SK-N-SH (cell line): ENCODE measurements around the gene STX16. TPM values are rescaled to one million over a fixed set of nuclear protein-coding genes. Genes with fewer than 3 reads are reported as not detected.

ENCODE experiments used
- CTCF ChIA-PET: fragments of 300-600, 350-600 bp; formaldehyde crosslinking; extraction: SDS; loops from one replicate; lab custom pipeline; 2021; lab: Yijun Ruan, JAX
- POLR2A ChIA-PET: fragments of 350-600 bp; sonication (Branson Sonifier 250); formaldehyde crosslinking; extraction: SDS; loops from one replicate; lab custom pipeline; 2020; ENCODE audit warnings: antibody characterized with exemption, inconsistent platforms; lab: Yijun Ruan, JAX
- DNase-seq: peaks from one replicate; pipeline ENCODE4 v3.0.0; 2012
- H2AFZ ChIP-seq: fragments of 200-600 bp; sonication (generic); 2 replicates; pipeline ENCODE4 v1.8.1; 2016; ENCODE audit warnings: antibody characterized with exemption, mild to moderate bottlenecking, low read depth
- H3F3A ChIP-seq: fragments of 200-600 bp; sonication (generic); replicated peaks from 2 replicates; pipeline ENCODE3; 2016; ENCODE audit warnings: antibody characterized with exemption, mild to moderate bottlenecking; ENCODE audit not compliant: insufficient read depth
- H3K27ac ChIP-seq, 2 experiments: fragments of 200-500 bp in 1 of 2; fragments of 200-600 bp in 1 of 2; sonication (Bioruptor generic) in 1 of 2; sonication (generic), shearing (Covaris generic) in 1 of 2; 2 replicates each; pipeline versions ENCODE4 v1.5.1 to v1.6.1; 2014 to 2016; ENCODE audit warnings: low read depth in 2 of 2, inconsistent platforms in 1 of 2, low read length in 1 of 2, mild to moderate bottlenecking in 1 of 2, mixed read lengths in 1 of 2
- H3K27me3 ChIP-seq: fragments of 200-600 bp; sonication (generic), shearing (Covaris generic); 2 replicates; pipeline ENCODE4 v1.6.1; 2016; ENCODE audit warnings: mixed run types; ENCODE audit not compliant: insufficient read depth
- H3K36me3 ChIP-seq, 2 experiments: fragments of 200-500 bp in 1 of 2; fragments of 200-600 bp in 1 of 2; sonication (Bioruptor generic) in 1 of 2; sonication (generic) in 1 of 2; replicated peaks in 1 of 2; 2 replicates each; pipeline versions ENCODE3 to v1.5.1; 2014 to 2016; ENCODE audit warnings: low read length in 1 of 2, mild to moderate bottlenecking in 1 of 2; ENCODE audit not compliant: insufficient read depth in 2 of 2, control insufficient read depth in 1 of 2
- H3K4me1 ChIP-seq, 2 experiments: fragments of 200-500 bp in 1 of 2; fragments of 200-600 bp in 1 of 2; sonication (Bioruptor generic) in 1 of 2; sonication (generic), shearing (Covaris generic) in 1 of 2; 2 replicates each; pipeline versions ENCODE4 v1.5.1 to v1.6.1; 2014 to 2016; ENCODE audit warnings: low read depth in 1 of 2, low read length in 1 of 2, mixed run types in 1 of 2; ENCODE audit not compliant: insufficient read depth in 2 of 2, control insufficient read depth in 1 of 2
- H3K4me2 ChIP-seq: fragments of 200-600 bp; sonication (generic), shearing (Covaris generic); 2 replicates; pipeline ENCODE4 v1.6.1; 2017; ENCODE audit warnings: mixed run types
- H3K4me3 ChIP-seq, 2 experiments: fragments of 200-500 bp in 1 of 2; fragments of 200-600 bp in 1 of 2; sonication (Bioruptor generic) in 1 of 2; sonication (generic), shearing (Covaris generic) in 1 of 2; 2 replicates each; pipeline versions ENCODE4 v1.5.1 to v1.8.1; 2014 to 2016; ENCODE audit warnings: low read depth in 2 of 2, inconsistent platforms in 1 of 2, low read length in 1 of 2, mild to moderate bottlenecking in 1 of 2, mixed read lengths in 1 of 2, moderate library complexity in 1 of 2
- H3K79me2 ChIP-seq: fragments of 200-600 bp; sonication (generic); 2 replicates; pipeline ENCODE4 v1.8.1; 2017; ENCODE audit warnings: mild to moderate bottlenecking; ENCODE audit not compliant: insufficient read depth
- H3K9ac ChIP-seq: fragments of 200-600 bp; sonication (generic); 2 replicates; pipeline ENCODE4 v1.6.1; 2017; ENCODE audit warnings: mixed run types
- H3K9me2 ChIP-seq: fragments of 200-600 bp; sonication (generic); 2 replicates; pipeline ENCODE4 v1.6.1; 2017; ENCODE audit warnings: mixed run types
- H3K9me3 ChIP-seq: fragments of 200-600 bp; sonication (generic); 2 replicates; pipeline ENCODE4 v1.6.1; 2017; ENCODE audit warnings: mixed run types, mild to moderate bottlenecking, moderate library complexity
- H4K20me1 ChIP-seq: fragments of 200-600 bp; sonication (generic); 2 replicates; pipeline ENCODE4 v1.6.1; 2017; ENCODE audit warnings: mild to moderate bottlenecking, mixed run types; ENCODE audit not compliant: insufficient read depth
- EP300 ChIP-seq, 2 experiments: IDR thresholded peaks; 2 replicates each; pipeline versions ENCODE4 v1.4.0 to v1.6.1; 2012; ENCODE audit warnings: borderline replicate concordance in 1 of 2, low read depth in 1 of 2, low read length in 1 of 2
- EZH2phosphoT487 ChIP-seq: fragments of 200-600 bp; sonication (generic); IDR thresholded peaks from 2 replicates; pipeline ENCODE4 v1.6.1; 2017; ENCODE audit warnings: low read depth, mixed run types, mild to moderate bottlenecking, antibody characterized with exemption, moderate library complexity, borderline replicate concordance
- FOXM1 ChIP-seq: IDR thresholded peaks from 2 replicates; pipeline ENCODE4 v1.4.0; 2012; ENCODE audit warnings: low read depth, mild to moderate bottlenecking
- GATA2 ChIP-seq: sonication (generic); formaldehyde crosslinking; IDR thresholded peaks from 2 replicates; pipeline ENCODE4 v1.5.0; 2020; ENCODE audit warnings: mild to moderate bottlenecking, missing genetic modification reagents
- JUND ChIP-seq: IDR thresholded peaks from 2 replicates; pipeline ENCODE4 v1.4.0; 2012
- MXI1 ChIP-seq: IDR thresholded peaks from 2 replicates; pipeline ENCODE4 v1.6.1; 2012; ENCODE audit warnings: mild to moderate bottlenecking, low read depth, low read length, improper control_type of control experiment
- NFIC ChIP-seq: IDR thresholded peaks from 2 replicates; pipeline ENCODE4 v1.4.0; 2012; ENCODE audit warnings: borderline replicate concordance
- NRF1 ChIP-seq: IDR thresholded peaks from 2 replicates; pipeline ENCODE4 v1.6.1; 2012; ENCODE audit warnings: low read depth, mild to moderate bottlenecking, low read length
- RAD21 ChIP-seq: IDR thresholded peaks from 2 replicates; pipeline ENCODE4 v1.6.1; 2012; ENCODE audit warnings: mild to moderate bottlenecking, low read length
- RFX5 ChIP-seq: IDR thresholded peaks from 2 replicates; pipeline ENCODE4 v1.6.1; 2012; ENCODE audit warnings: mild to moderate bottlenecking, improper control_type of control experiment, low read length
- SIN3A ChIP-seq: IDR thresholded peaks from 2 replicates; pipeline ENCODE4 v1.6.1; 2012; ENCODE audit warnings: low read depth, mild to moderate bottlenecking, low read length, moderate library complexity, borderline replicate concordance
- TAF1 ChIP-seq: IDR thresholded peaks from 2 replicates; pipeline ENCODE4 v1.6.1; 2012; ENCODE audit warnings: low read depth, mild to moderate bottlenecking, low read length, moderate library complexity, borderline replicate concordance
- TCF12 ChIP-seq: IDR thresholded peaks from 2 replicates; pipeline ENCODE4 v1.4.0; 2012
- TEAD4 ChIP-seq: IDR thresholded peaks from 2 replicates; pipeline ENCODE4 v1.4.0; 2012; ENCODE audit warnings: mild to moderate bottlenecking, borderline replicate concordance; ENCODE audit not compliant: insufficient read depth
- YY1 ChIP-seq: IDR thresholded peaks from 2 replicates; pipeline ENCODE4 v1.4.0; 2012; ENCODE audit warnings: low read depth, mild to moderate bottlenecking
- WGBS: methylation state at CpG from one replicate; pipeline ENCODE4 v1.1.6; 2017; ENCODE audit warnings: low lambda C conversion rate; 5-methylcytosine and 5-hydroxymethylcytosine counted together
- polyA plus RNA-seq, 3 experiments: library from polyadenylated mRNA; depleted of rRNA; stranded (reverse); fragments of >200 nt; gene quantifications; 2 replicates each; pipeline ENCODE4 v1.2.3, GENCODE V29; 2012
- TF ChIP-seq, protein P1 (sequence below): fragments of 150-350 bp; IDR thresholded peaks from 2 replicates; pipeline ENCODE4 v1.6.1; 2017; ENCODE audit warnings: antibody characterized with exemption, low read length, low read depth, borderline replicate concordance
- TF ChIP-seq, protein P2 (sequence below): fragments of 200-600 bp; sonication (generic); IDR thresholded peaks from 2 replicates; pipeline ENCODE4 v1.6.1; 2017; ENCODE audit warnings: antibody characterized with exemption, mild to moderate bottlenecking, moderate library complexity
- TF ChIP-seq, protein P3 (sequence below): IDR thresholded peaks from 2 replicates; pipeline ENCODE4 v1.4.0; 2012; ENCODE audit warnings: low read depth
- TF ChIP-seq, protein P4 (sequence below): IDR thresholded peaks from 2 replicates; pipeline ENCODE4; 2012

STX16 gene
- polyA plus RNA-seq, 1 of the 3 experiments (the other 2 are of a cell fraction), result 63.8 TPM

DNA sequence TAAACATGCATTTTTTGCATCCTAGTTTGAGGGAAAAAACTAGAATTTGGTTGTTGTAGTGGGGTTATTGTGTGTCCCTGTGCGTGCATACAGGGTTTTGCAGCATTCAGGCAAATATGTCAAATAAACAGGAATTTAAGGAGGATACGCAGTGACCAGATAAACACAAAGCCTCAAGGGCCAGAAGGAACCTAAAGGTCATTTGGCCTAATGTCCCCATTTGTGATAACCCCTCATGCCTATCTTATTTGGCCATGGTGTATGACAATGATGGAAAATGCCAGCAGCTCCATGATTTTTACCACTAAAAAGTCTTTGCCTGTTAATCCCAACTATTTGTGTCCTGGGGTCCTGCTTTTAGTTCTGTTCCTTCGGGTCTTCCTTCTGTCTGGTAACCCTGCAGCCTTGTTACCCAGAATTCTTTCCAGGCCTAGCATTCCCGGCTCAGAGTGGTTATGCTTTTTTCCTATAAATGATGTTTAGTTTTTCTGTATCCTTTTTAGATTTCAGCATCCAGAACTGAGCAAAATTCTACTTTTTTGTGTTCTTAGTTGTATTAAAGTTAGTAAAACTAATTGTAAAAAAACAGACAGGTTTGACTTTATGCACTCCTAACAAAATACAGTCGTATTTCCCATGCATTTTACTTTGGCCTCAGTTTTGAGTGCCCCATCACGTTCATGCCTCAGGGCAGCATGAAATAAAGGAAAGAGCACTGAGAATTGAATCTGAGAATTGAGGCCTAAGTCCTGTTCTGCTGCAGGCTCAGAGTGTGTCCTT lies 4.4 kb downstream of the STX16 start:
- H4K20me1 ChIP-seq, result no peaks in the 10 kb centered on the region; the same call in 1 of the 2 replicates
- peak overlapping the region in 1 of 2 experiments; percentile 39; a peak in 2 of 4 replicates for H3K27ac ChIP-seq
- WGBS, result 71% methylated on average over 6 of the region's 6 CpGs
- no peaks in the 10 kb centered on the region for H3K27me3 ChIP-seq
- peaks cover 10 to 31% of the 10 kb centered on the region in 2 experiments for H3K36me3 ChIP-seq
- H3K79me2 ChIP-seq, result peaks cover 95% of the 10 kb centered on the region
- peak overlapping the region; percentile 86; the same call in 1 of the 2 replicates for H3K9ac ChIP-seq
- peak overlapping the region; percentile 93 for H3K4me2 ChIP-seq
- ChIA-PET CTCF (interaction anchor here (1.1 to 8.5 kb wide), 3 partner anchors 8 to 418 kb away, joined by 5 to 46 read pairs (median 6); no protein-coding TSS in a partner anchor), POLR2A (no interaction called here)
- H3K9me3 ChIP-seq, result no peaks in the 10 kb centered on the region
- TF ChIP-seq, protein P1, sequence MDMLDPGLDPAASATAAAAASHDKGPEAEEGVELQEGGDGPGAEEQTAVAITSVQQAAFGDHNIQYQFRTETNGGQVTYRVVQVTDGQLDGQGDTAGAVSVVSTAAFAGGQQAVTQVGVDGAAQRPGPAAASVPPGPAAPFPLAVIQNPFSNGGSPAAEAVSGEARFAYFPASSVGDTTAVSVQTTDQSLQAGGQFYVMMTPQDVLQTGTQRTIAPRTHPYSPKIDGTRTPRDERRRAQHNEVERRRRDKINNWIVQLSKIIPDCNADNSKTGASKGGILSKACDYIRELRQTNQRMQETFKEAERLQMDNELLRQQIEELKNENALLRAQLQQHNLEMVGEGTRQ, result no peak
- TF ChIP-seq TAF1 (no peak), TCF12 (no peak), FOXM1 (no peak), RFX5 (no peak), JUND (no peak), TEAD4 (no peak), EZH2phosphoT487 (no peak)
- TF ChIP-seq, protein P2, sequence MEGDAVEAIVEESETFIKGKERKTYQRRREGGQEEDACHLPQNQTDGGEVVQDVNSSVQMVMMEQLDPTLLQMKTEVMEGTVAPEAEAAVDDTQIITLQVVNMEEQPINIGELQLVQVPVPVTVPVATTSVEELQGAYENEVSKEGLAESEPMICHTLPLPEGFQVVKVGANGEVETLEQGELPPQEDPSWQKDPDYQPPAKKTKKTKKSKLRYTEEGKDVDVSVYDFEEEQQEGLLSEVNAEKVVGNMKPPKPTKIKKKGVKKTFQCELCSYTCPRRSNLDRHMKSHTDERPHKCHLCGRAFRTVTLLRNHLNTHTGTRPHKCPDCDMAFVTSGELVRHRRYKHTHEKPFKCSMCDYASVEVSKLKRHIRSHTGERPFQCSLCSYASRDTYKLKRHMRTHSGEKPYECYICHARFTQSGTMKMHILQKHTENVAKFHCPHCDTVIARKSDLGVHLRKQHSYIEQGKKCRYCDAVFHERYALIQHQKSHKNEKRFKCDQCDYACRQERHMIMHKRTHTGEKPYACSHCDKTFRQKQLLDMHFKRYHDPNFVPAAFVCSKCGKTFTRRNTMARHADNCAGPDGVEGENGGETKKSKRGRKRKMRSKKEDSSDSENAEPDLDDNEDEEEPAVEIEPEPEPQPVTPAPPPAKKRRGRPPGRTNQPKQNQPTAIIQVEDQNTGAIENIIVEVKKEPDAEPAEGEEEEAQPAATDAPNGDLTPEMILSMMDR, result no peak
- TF ChIP-seq, protein P3, sequence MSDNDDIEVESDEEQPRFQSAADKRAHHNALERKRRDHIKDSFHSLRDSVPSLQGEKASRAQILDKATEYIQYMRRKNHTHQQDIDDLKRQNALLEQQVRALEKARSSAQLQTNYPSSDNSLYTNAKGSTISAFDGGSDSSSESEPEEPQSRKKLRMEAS, result no peak
- TF ChIP-seq, all 33 proteins: peak for 0
- no peak for DNase-seq
- Histone ChIP-seq H3K4me3 (peak overlapping the region; percentile 4 to 6; a peak in 2 of 4 replicates), H3K9me2 (no peaks in the 10 kb centered on the region), H3K4me1 (peaks cover 23 to 35% of the 10 kb centered on the region in 2 experiments; a peak in 3 of 4 replicates), H3F3A (peaks cover 16% of the 10 kb centered on the region), H2AFZ (no peak overlapping the region)

DNA sequence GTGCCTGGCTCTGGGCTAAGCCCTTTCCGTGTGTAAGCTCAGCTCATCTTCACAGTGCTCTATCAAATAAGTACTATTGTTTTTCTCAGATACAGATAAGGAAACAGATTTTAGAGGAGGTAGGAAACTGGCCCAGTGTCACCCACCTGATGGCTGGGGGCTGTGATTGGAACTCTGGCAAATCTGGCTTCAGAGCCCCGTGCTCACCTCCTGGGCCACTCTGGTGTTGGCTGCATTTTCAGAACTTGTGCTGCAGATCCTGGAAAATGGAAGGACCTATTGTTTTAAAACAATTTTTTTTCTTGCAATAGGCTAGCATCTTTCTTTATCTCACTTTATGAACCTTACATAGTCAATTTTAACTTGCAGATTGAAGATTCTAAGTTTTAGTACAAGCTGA lies 5.7 kb downstream of the STX16 start:
- H3K36me3 ChIP-seq, result peaks cover 13 to 44% of the 10 kb centered on the region in 2 experiments
- H4K20me1 ChIP-seq, result no peaks in the 10 kb centered on the region; the same call in 1 of the 2 replicates
- H3K4me3 ChIP-seq, result 0 out of 4 replicates have a peak overlapping the region, but pooled peaks of 1 of the 2 experiments have one; percentile 15
- peaks cover 23 to 35% of the 10 kb centered on the region in 2 experiments; a peak in 3 of 4 replicates for H3K4me1 ChIP-seq
- no peak overlapping the region for H2AFZ ChIP-seq
- CTCF ChIA-PET, result interaction anchor here (0.6 to 1.2 kb wide), 5 partner anchors 10 to 422 kb away, joined by 3 to 6 read pairs (median 3); no protein-coding TSS in a partner anchor
- no peaks in the 10 kb centered on the region for H3K9me2 ChIP-seq
- peak overlapping the region; percentile 16 to 39 for H3K27ac ChIP-seq
- no peaks in the 10 kb centered on the region for H3K9me3 ChIP-seq
- WGBS, result 72% methylated on average over 2 of the region's 2 CpGs
- H3K4me2 ChIP-seq, result peak overlapping the region; percentile 93
- H3K9ac ChIP-seq, result peak overlapping the region; percentile 19; the same call in 1 of the 2 replicates
- H3K27me3 ChIP-seq, result no peaks in the 10 kb centered on the region
- no peak for DNase-seq
- no peak for TF ChIP-seq TEAD4
- TF ChIP-seq, protein P4, sequence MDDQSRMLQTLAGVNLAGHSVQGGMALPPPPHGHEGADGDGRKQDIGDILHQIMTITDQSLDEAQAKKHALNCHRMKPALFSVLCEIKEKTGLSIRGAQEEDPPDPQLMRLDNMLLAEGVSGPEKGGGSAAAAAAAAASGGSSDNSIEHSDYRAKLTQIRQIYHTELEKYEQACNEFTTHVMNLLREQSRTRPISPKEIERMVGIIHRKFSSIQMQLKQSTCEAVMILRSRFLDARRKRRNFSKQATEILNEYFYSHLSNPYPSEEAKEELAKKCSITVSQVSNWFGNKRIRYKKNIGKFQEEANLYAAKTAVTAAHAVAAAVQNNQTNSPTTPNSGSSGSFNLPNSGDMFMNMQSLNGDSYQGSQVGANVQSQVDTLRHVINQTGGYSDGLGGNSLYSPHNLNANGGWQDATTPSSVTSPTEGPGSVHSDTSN, result no peak
- TF ChIP-seq NRF1, result no peak
- TF ChIP-seq MXI1, result no peak
- no peak for TF ChIP-seq TCF12
- TF ChIP-seq JUND, result no peak
- no peak for TF ChIP-seq RFX5
- no peak for TF ChIP-seq RAD21
- no peak for TF ChIP-seq SIN3A
- TF ChIP-seq EP300 (IDR thresholded peaks at IDR 0.05; ENCODE audit: borderline replicate concordance in 1 of 2, low read depth in 1 of 2, low read length in 1 of 2), result no peak
- TF ChIP-seq YY1, result no peak
- TF ChIP-seq, protein P3, result no peak
- no peak for TF ChIP-seq GATA2
- no peak for TF ChIP-seq TAF1
- no peak for TF ChIP-seq NFIC
- peaks cover 100% of the 10 kb centered on the region for H3K79me2 ChIP-seq
- POLR2A ChIA-PET, result no interaction called here
- peaks cover 10% of the 10 kb centered on the region for H3F3A ChIP-seq
